ENCODE measurements around the gene PPP1R10.
"Not testable (repeated sequence)": the region's sequence is repeated elsewhere in the genome, so short reads cannot be mapped to it uniquely, and the experiment has no call there.

DNA sequence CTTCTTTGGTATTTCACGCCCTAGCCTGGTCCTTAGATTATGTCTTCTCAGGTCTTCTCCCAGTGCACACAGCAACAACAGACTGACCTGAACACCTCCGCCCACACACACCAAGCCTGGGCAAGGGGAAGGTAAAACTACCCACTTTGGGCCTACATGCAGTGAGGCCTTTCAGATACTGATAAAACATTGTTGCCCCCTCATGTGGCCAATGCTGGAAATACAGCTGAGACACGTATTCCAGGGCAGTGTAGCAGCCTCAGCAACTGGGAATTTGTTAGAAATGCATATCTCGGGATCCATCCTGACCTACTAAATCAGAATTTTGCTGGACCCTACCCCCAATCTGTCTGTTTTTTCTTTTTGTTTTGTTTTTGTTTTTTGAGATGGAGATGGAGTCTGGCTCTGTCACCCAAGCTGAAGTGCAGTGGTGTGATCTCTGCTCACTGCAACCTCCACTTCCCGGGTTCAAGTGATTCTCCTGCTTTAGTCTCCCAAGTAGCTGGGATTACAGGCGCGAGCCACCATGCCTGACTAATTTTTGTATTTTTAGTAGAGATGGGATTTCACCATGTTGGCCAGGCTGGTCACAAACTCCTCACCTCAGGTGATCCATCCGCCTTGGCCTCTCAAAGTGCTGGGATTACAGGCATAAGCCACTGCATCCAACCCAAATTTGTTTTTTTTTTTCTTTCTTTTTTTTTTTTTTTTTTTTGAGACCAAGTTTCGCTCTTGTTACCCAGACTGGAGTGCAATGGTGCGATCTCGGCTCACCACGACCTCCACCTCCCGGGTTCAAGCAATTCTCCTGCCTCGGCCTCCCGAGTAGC, 19.5 kb downstream of the PPP1R10 start:
- TF ChIP-seq POLR2A (IDR thresholded peaks at IDR 0.05; ENCODE audit: low read depth, low read length); POLR2AphosphoS5 (IDR thresholded peaks at IDR 0.05; ENCODE audit: low read depth, low read length); TAF1 (IDR thresholded peaks at IDR 0.05; ENCODE audit: borderline replicate concordance, low read depth, low read length): not testable (repeated sequence)
